Measurements from ENCODE around the gene LYRM2. TPM values are rescaled to one million over a fixed set of nuclear protein-coding genes. Genes with fewer than 3 reads are reported as not detected.

The LYRM2 gene
- total RNA-seq, 6 experiments from 2014 or later = 10.8 to 16.3 (median 12.8) TPM

GRCh38 chr6:89681983-89682564, 43.5 kb upstream of the LYRM2 start:
- H3K36me3 ChIP-seq = peaks cover 0 to 97% (median 45%) of the 10 kb centered on the region in 4 donors
- ATAC-seq = no peak
- 81% methylated on average over 7 of the region's 10 CpGs for WGBS (ENCODE audit: insufficient coverage, low coverage, low lambda C conversion rate, missing lambda C conversion rate)
- H3K4me3 ChIP-seq = no peak overlapping the region
- no peaks in the 10 kb centered on the region for H3K4me1 ChIP-seq
- TF ChIP-seq POLR2A (IDR thresholded peaks at IDR 0.05) = no peak
- TF ChIP-seq CTCF (IDR thresholded peaks at IDR 0.05) = no peak
- no peak overlapping the region for H3K27ac ChIP-seq
- DNase-seq = no peak
- no peaks in the 10 kb centered on the region for H3K27me3 ChIP-seq
- H3K9me3 ChIP-seq = no peaks in the 10 kb centered on the region
- intact Hi-C loops (cut with DNase I) = no loop called here

- Histone ChIP-seq H3K36me3 (peaks cover 0 to 97% (median 44%) of the 10 kb centered on the region in 4 donors), H3K27me3 (no peaks in the 10 kb centered on the region), H3K9me3 (no peaks in the 10 kb centered on the region), H3K4me1 (no peaks in the 10 kb centered on the region), H3K27ac (no peak overlapping the region), H3K4me3 (no peak overlapping the region)
- 98% methylated on average over 7 of the region's 7 CpGs for WGBS (ENCODE audit: insufficient coverage, low coverage, low lambda C conversion rate, missing lambda C conversion rate)
- TF ChIP-seq CTCF (IDR thresholded peaks at IDR 0.05) (no peak), POLR2A (IDR thresholded peaks at IDR 0.05) (no peak)
- intact Hi-C loops (cut with DNase I) = no loop called here
- ATAC-seq (no peak), DNase-seq (no peak)
Observed at GRCh38 chr6:89680551-89680950, 42.0 kb upstream of the LYRM2 start.

GRCh38 chr6:89680150-89680549, 41.6 kb upstream of the LYRM2 start:
- WGBS (ENCODE audit: insufficient coverage, low coverage, low lambda C conversion rate, missing lambda C conversion rate) = 93% methylated on average over 2 of the region's 2 CpGs
- Histone ChIP-seq H3K9me3 (no peaks in the 10 kb centered on the region), H3K4me3 (no peak overlapping the region), H3K4me1 (no peaks in the 10 kb centered on the region), H3K27me3 (no peaks in the 10 kb centered on the region), H3K27ac (no peak overlapping the region), H3K36me3 (peaks cover 0 to 97% (median 46%) of the 10 kb centered on the region in 4 donors)
- DNase-seq (no peak), ATAC-seq (no peak)
- no peak for TF ChIP-seq POLR2A (IDR thresholded peaks at IDR 0.05)
- TF ChIP-seq CTCF (IDR thresholded peaks at IDR 0.05) = no peak
- intact Hi-C loops (cut with DNase I) = no loop called here

- TF ChIP-seq POLR2A (IDR thresholded peaks at IDR 0.05) (no peak), CTCF (IDR thresholded peaks at IDR 0.05) (no peak)
- Histone ChIP-seq H3K4me3 (no peak overlapping the region), H3K27ac (no peak overlapping the region), H3K36me3 (peaks cover 0 to 97% (median 46%) of the 10 kb centered on the region in 4 donors), H3K4me1 (no peaks in the 10 kb centered on the region), H3K27me3 (no peaks in the 10 kb centered on the region), H3K9me3 (no peaks in the 10 kb centered on the region)
- 88% methylated on average over 4 of the region's 6 CpGs for WGBS (ENCODE audit: insufficient coverage, low coverage, low lambda C conversion rate, missing lambda C conversion rate)
- ATAC-seq = no peak
- intact Hi-C loops (cut with DNase I) = no loop called here
- DNase-seq = no peak
Observed at GRCh38 chr6:89679215-89680120, 40.9 kb upstream of the LYRM2 start.

All from right lobe of liver (tissue), 6 donors.